Keratinocyte (primary cell): ENCODE data around the gene MEIG1.

Experiments
- EZH2 ChIP-seq: IDR thresholded peaks from one replicate; pipeline ENCODE4 v1.6.1; 2012; ENCODE audit warnings: inconsistent platforms, mild to moderate bottlenecking, low read length, moderate library complexity
- TF ChIP-seq, protein P1 (sequence below), 3 experiments: IDR thresholded peaks in 1 of 3; conservative IDR thresholded peaks in 1 of 3; optimal IDR thresholded peaks in 1 of 3; 2 replicates in 2 of 3; 3 replicates in 1 of 3; pipeline versions ENCODE3 to v1.5.1; 2011; ENCODE audit warnings: low read length in 3 of 3, mild to moderate bottlenecking in 3 of 3, moderate library complexity in 2 of 3, control low read depth in 1 of 3, inconsistent platforms in 1 of 3; ENCODE audit not compliant: insufficient read depth in 2 of 3; ENCODE audit errors: extremely low read depth in 1 of 3

DNA sequence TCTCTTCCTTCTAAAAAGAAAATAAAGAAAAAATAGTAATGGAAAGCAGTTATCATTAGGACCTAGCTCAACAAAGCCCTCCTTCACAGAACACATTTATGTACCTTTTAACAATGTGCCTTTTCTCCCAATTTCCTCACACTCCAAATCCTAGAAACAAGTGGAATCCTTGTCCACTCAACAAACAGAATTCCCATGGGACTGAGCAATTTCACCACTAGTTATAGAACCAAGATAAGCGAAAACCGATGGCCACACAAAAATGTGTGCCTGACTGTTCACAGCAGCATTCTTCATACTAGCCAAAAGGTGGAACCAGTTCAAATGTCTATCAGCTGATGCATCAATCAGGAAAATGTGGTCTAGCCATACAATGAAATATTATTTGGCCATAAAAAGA is 22.6 kb upstream of the MEIG1 start:
- TF ChIP-seq, protein P1, sequence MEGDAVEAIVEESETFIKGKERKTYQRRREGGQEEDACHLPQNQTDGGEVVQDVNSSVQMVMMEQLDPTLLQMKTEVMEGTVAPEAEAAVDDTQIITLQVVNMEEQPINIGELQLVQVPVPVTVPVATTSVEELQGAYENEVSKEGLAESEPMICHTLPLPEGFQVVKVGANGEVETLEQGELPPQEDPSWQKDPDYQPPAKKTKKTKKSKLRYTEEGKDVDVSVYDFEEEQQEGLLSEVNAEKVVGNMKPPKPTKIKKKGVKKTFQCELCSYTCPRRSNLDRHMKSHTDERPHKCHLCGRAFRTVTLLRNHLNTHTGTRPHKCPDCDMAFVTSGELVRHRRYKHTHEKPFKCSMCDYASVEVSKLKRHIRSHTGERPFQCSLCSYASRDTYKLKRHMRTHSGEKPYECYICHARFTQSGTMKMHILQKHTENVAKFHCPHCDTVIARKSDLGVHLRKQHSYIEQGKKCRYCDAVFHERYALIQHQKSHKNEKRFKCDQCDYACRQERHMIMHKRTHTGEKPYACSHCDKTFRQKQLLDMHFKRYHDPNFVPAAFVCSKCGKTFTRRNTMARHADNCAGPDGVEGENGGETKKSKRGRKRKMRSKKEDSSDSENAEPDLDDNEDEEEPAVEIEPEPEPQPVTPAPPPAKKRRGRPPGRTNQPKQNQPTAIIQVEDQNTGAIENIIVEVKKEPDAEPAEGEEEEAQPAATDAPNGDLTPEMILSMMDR (optimal IDR thresholded peaks at IDR 0.05 in 1 of 3, IDR thresholded peaks at IDR 0.05 in 1 of 3, conservative IDR thresholded peaks at IDR 0.05 in 1 of 3; ENCODE audit: extremely low read depth in 1 of 3, insufficient read depth in 2 of 3, low read length in 3 of 3) = no peak
- no peak for TF ChIP-seq EZH2
